ENCODE measurements around the gene ABCA3. TPM values are rescaled to one million over a fixed set of nuclear protein-coding genes. Genes with fewer than 3 reads are reported as not detected.

The ABCA3 gene
- total and polyA plus RNA-seq, 2 experiments from 2014 or later = 3.0 to 4.1 TPM

GRCh38 chr16:2243781-2244180 lies 96.7 kb downstream of the ABCA3 start:
- H3K79me2 ChIP-seq (replicated peaks; ENCODE audit: insufficient read depth) = peaks cover 11% of the 10 kb centered on the region
- Mint-ChIP-seq H3K9me3 (no peaks in the 10 kb centered on the region), H3K36me3 (ENCODE audit: low read depth) (peaks cover 57% of the 10 kb centered on the region), H3K4me3 (no peak overlapping the region), H3K4me1 (no peaks in the 10 kb centered on the region), H3K27ac (no peak overlapping the region), H3K27me3 (ENCODE audit: insufficient read depth, low read depth, poor library complexity) (peaks cover 8% of the 10 kb centered on the region)
- H2AFZ ChIP-seq = no peak overlapping the region
- DNase-seq (ENCODE audit: low spot score) (no peak), ATAC-seq (no peak)
- H3K9me2 ChIP-seq (ENCODE audit: insufficient read depth) = no peaks in the 10 kb centered on the region
- H3K4me2 ChIP-seq = no peak overlapping the region
- TF ChIP-seq ZNF462 (CRISPR knock-in tag; IDR thresholded peaks at IDR 0.05) (no peak), ZNF331 (CRISPR knock-in tag; IDR thresholded peaks at IDR 0.05; ENCODE audit: low read depth) (no peak), CTCF (conservative IDR thresholded peaks at IDR 0.05; ENCODE audit: low read depth in 2 of 2) (no peak), POLR2AphosphoS5 (IDR thresholded peaks at IDR 0.05; ENCODE audit: low read depth) (no peak), ZNF114 (CRISPR knock-in tag; IDR thresholded peaks at IDR 0.05) (no peak), STAT1 (IDR thresholded peaks at IDR 0.05; ENCODE audit: unreplicated experiment) (no peak), NANOG (IDR thresholded peaks at IDR 0.05; ENCODE audit: borderline replicate concordance) (no peak), JUNB (IDR thresholded peaks at IDR 0.05; ENCODE audit: unreplicated experiment) (no peak), EZH2phosphoT487 (IDR thresholded peaks at IDR 0.05; ENCODE audit: unreplicated experiment) (no peak), REST (IDR thresholded peaks at IDR 0.05; ENCODE audit: unreplicated experiment) (no peak), CREB1 (CRISPR knock-in tag; IDR thresholded peaks at IDR 0.05; ENCODE audit: low read depth) (no peak), EZH2 (IDR thresholded peaks at IDR 0.05; ENCODE audit: low read depth, unreplicated experiment) (no peak), ETS1 (IDR thresholded peaks at IDR 0.05) (no peak)
- peaks cover 4% of the 10 kb centered on the region for H4K20me1 ChIP-seq (replicated peaks; ENCODE audit: insufficient read depth)
- H3K4me1 ChIP-seq (ENCODE audit: insufficient read depth) = no peaks in the 10 kb centered on the region
- no peaks in the 10 kb centered on the region for H3K27me3 ChIP-seq (ENCODE audit: insufficient read depth)
- H3K27ac ChIP-seq (ENCODE audit: low read depth) = no peak overlapping the region
- H3F3A ChIP-seq (replicated peaks; ENCODE audit: low read depth) = peaks cover 8% of the 10 kb centered on the region
- H3K36me3 ChIP-seq (ENCODE audit: insufficient read depth) = peaks cover 4% of the 10 kb centered on the region; the same call in 1 of the 2 replicates
- H3K4me3 ChIP-seq = no peak overlapping the region
